Right atrium auricular region (tissue), 2 donors: ENCODE results near the gene NPPB. TPM values are rescaled to one million over a fixed set of nuclear protein-coding genes. Genes with fewer than 3 reads are reported as not detected.

Experiments
- DNase-seq: peaks from one replicate; pipeline ENCODE4 v3.0.0-alpha.2; 2019; ENCODE audit warnings: low spot score
- H3K27ac ChIP-seq, 2 donors: fragments of 200-600 bp; sonication (generic); 1 replicate in 1 of 2; 2 replicates in 1 of 2; pipeline ENCODE4 v1.5.1; 2016 to 2019
- H3K27me3 ChIP-seq, 2 donors: fragments of 200-600 bp; sonication (generic); one replicate each; pipeline versions ENCODE4 v1.5.1 to v1.6.0; 2017 to 2019
- H3K36me3 ChIP-seq: fragments of 200-600 bp; sonication (generic); one replicate; pipeline ENCODE4 v1.5.1; 2016
- H3K4me1 ChIP-seq, 2 donors: fragments of 200-600 bp; sonication (generic); one replicate each; pipeline versions ENCODE4 v1.5.1 to v1.6.0; 2017 to 2019
- H3K4me3 ChIP-seq, 2 donors: fragments of 200-600 bp; sonication (generic); 1 replicate in 1 of 2; 2 replicates in 1 of 2; pipeline ENCODE4 v1.5.1; 2017 to 2019; ENCODE audit warnings: mild to moderate bottlenecking in 1 of 2, moderate library complexity in 1 of 2
- H3K9me3 ChIP-seq, 2 donors: fragments of 200-600 bp; sonication (generic); one replicate each; pipeline ENCODE4 v1.5.1; 2019
- total RNA-seq, 2 donors: library from RNA; depleted of rRNA; stranded (reverse); fragments of >200 nt; gene quantifications; one replicate each; pipeline ENCODE4 v1.1.0, GENCODE V29; 2016
- TF ChIP-seq, protein P1 (sequence below), 2 donors: fragments of 200-600 bp; sonication (generic); IDR thresholded peaks; one replicate each; pipeline ENCODE4 v1.5.1; 2019; ENCODE audit warnings: antibody characterized with exemption in 2 of 2

Gene NPPB
- total RNA-seq, 2 donors from 2014 or later: 1,081 to 10,488 TPM

DNA sequence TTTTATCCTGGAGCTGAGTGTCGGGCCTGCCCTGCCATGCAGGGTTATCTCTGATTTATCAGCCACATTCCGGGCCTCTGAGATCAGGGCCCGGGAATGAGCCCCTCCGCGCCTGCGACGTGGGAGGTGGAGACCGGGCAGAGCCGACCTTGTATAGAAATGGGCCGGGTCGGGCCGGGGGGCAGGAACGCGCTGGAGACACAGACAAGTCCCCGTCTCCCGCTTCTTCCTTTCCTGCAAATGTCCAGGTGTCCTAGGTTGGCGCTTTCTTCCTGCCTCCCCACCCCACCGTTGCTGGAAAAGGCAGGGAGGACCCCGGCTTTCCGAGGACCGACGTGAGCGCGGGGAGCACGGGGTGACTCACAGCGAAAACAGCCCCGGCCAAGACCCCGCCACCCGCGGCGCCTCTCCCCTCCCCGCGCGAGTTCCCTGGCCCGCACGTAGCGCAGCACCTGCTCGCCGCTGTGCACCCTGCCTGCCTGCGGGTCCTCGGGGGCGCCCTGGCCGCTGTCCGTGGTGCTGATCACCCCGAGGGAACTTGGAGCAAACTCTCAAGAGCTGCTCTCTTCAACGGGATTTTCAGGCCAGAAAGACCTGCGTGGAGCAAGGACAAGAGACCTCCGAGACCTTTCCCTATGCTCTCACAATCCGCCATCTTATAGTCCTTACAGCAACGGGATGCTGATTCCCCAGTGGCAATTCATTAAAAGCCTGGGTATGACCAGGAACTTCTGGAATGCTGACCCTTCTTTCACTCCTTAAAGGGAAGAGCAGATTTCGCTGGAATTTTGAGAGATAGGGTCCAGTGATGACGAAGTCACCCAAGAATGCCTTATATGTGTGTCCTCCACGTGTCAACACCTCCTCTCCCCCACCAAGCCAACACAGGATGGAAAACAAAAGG is 475 bp upstream of the NPPB start:
- H3K27ac ChIP-seq: peak overlapping the region; percentile 72 to 94
- peak overlapping the region; percentile 38 to 45 for H3K4me3 ChIP-seq
- peaks cover 19% of the 10 kb centered on the region for H3K36me3 ChIP-seq
- H3K4me1 ChIP-seq: peaks cover 0 to 8% of the 10 kb centered on the region in 2 donors
- DNase-seq: no peak
- H3K27me3 ChIP-seq: peaks cover 0 to 4% of the 10 kb centered on the region in 2 donors
- H3K9me3 ChIP-seq: no peaks in the 10 kb centered on the region
- TF ChIP-seq, protein P1, sequence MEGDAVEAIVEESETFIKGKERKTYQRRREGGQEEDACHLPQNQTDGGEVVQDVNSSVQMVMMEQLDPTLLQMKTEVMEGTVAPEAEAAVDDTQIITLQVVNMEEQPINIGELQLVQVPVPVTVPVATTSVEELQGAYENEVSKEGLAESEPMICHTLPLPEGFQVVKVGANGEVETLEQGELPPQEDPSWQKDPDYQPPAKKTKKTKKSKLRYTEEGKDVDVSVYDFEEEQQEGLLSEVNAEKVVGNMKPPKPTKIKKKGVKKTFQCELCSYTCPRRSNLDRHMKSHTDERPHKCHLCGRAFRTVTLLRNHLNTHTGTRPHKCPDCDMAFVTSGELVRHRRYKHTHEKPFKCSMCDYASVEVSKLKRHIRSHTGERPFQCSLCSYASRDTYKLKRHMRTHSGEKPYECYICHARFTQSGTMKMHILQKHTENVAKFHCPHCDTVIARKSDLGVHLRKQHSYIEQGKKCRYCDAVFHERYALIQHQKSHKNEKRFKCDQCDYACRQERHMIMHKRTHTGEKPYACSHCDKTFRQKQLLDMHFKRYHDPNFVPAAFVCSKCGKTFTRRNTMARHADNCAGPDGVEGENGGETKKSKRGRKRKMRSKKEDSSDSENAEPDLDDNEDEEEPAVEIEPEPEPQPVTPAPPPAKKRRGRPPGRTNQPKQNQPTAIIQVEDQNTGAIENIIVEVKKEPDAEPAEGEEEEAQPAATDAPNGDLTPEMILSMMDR (IDR thresholded peaks at IDR 0.05): no peak

DNA sequence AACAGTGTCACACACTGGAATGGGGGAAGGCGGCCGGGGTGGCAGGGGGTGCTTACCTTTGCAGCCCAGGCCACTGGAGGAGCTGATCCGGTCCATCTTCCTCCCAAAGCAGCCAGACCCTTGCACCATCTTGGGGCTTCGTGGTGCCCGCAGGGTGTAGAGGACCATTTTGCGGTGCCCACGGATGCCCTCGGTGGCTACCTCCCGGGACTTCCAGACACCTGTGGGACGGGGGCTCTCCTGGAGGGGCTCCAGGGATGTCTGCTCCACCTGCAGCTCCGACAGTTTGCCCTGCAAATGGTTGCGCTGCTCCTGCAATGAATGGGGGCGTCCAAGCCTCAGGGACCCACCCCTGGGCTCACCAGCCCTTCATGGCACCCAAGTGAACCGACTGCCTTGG is 587 bp downstream of the NPPB start:
- Histone ChIP-seq H3K4me3 (peak overlapping the region; percentile 38 to 45), H3K27me3 (peaks cover 0 to 4% of the 10 kb centered on the region in 2 donors), H3K4me1 (peaks cover 0 to 8% of the 10 kb centered on the region in 2 donors), H3K9me3 (no peaks in the 10 kb centered on the region), H3K27ac (peak overlapping the region; percentile 72 to 94), H3K36me3 (peaks cover 19% of the 10 kb centered on the region)
- TF ChIP-seq, protein P1 (IDR thresholded peaks at IDR 0.05): no peak
- no peak for DNase-seq

DNA sequence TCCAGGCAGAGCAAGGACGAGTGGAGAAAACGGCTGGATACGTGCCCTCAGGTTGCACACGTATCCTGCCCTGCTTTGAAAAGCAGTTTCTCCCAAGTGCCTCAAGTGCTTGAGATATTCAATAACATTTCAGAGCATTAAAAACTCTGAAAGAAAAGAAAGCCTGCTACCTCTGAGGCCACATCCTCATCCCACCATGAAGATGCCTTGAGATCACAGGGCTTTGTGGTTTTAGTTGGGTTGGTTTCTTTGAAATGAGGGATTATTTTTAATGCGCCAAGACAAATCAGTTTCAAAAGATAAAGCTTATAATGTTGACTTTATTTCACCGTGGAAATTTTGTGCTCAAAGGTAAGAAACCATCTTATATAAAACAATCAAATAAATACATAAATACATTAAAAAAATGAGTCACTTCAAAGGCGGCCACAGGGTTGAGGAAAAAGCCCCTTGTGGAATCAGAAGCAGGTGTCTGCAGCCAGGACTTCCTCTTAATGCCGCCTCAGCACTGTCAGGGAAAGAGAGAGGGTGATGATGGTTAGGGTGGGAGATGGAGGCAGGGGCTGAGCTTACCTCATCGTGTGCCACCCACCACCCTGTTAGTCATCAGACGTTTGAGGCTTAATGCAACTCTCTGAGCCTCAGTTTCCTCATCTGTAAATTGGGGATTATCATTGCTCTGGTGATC is 1.4 kb downstream of the NPPB start:
- TF ChIP-seq, protein P1 (IDR thresholded peaks at IDR 0.05): no peak
- DNase-seq: no peak
- peaks cover 0 to 4% of the 10 kb centered on the region in 2 donors for H3K27me3 ChIP-seq
- peak overlapping the region; percentile 72 to 94 for H3K27ac ChIP-seq
- H3K36me3 ChIP-seq: peaks cover 19% of the 10 kb centered on the region
- H3K4me3 ChIP-seq: peak overlapping the region; percentile 38 to 45
- no peaks in the 10 kb centered on the region for H3K9me3 ChIP-seq
- peaks cover 0 to 8% of the 10 kb centered on the region in 2 donors for H3K4me1 ChIP-seq

DNA sequence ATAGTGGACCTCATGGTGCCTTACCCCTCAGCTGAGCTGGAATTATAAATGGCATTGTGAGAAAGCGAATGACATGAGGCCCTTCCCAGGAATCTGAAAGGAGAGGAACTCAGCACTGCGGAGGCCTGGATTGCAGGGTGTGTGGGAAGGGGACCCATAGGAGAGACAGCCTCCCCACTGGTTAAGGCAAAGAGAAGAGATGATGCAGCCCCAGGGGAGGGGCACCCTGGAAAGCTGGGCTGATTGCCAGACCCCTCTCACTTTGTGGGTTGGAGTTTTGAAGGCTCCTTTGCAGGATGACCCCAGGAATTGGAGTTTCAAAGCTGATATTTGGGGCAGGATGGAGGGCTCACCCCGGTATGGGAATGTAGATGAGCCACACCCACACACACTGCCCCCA is 2.0 kb downstream of the NPPB start:
- H3K27me3 ChIP-seq: peaks cover 0 to 4% of the 10 kb centered on the region in 2 donors
- no peak for DNase-seq
- peaks cover 19% of the 10 kb centered on the region for H3K36me3 ChIP-seq
- TF ChIP-seq, protein P1 (IDR thresholded peaks at IDR 0.05): no peak
- H3K4me3 ChIP-seq: peak overlapping the region; percentile 38 to 45
- H3K9me3 ChIP-seq: no peaks in the 10 kb centered on the region
- H3K27ac ChIP-seq: peak overlapping the region; percentile 72 to 94
- H3K4me1 ChIP-seq: peaks cover 0 to 8% of the 10 kb centered on the region in 2 donors

DNA sequence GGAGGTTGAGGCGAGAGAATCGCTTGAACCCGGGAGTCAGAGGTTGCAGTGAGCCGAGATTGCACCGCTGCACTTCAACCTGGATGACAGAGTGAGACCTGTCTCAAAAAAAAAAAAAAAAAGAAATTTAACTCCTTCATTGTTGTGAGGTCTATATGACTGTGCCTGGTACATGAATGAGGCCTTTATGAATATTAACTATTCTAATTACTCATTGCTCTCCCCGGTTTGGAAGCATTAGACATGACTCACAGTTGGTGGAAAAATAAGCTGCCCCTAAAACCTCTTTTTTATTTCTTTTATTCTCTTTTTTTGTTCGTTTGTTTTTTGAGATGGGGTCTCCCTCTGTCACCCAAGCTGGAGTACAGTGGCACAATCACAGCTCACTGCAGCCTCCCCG is 3.3 kb downstream of the NPPB start:
- peaks cover 19% of the 10 kb centered on the region for H3K36me3 ChIP-seq
- H3K4me3 ChIP-seq: no peak overlapping the region
- no peak for DNase-seq
- peak overlapping the region; percentile 72 to 94 for H3K27ac ChIP-seq
- peaks cover 0 to 8% of the 10 kb centered on the region in 2 donors for H3K4me1 ChIP-seq
- H3K27me3 ChIP-seq: peaks cover 0 to 4% of the 10 kb centered on the region in 2 donors
- H3K9me3 ChIP-seq: no peaks in the 10 kb centered on the region
- TF ChIP-seq, protein P1 (IDR thresholded peaks at IDR 0.05): no peak
